Umbilical cord (tissue), 2 donors: ENCODE data around the gene TUBA4A. TPM values are rescaled to one million over a fixed set of nuclear protein-coding genes. Genes with fewer than 3 reads are reported as not detected.
"Not testable (repeated sequence)": the region's sequence is repeated elsewhere in the genome, so short reads cannot be mapped to it uniquely, and the experiment has no call there.

Experiments
- DNase-seq: peaks from one replicate; pipeline ENCODE4 v3.0.0-alpha.2; 2015; ENCODE audit warnings: low spot score
- total RNA-seq: library from RNA; depleted of rRNA; stranded (reverse); fragments of >200 nt; gene quantifications from one replicate; pipeline ENCODE4 v1.2.3, GENCODE V29; 2014; ENCODE audit warnings: low replicate concordance; ENCODE audit not compliant: insufficient read depth

Gene TUBA4A
- total RNA-seq, 1 donor from 2014 or later: 21.7 TPM

DNA sequence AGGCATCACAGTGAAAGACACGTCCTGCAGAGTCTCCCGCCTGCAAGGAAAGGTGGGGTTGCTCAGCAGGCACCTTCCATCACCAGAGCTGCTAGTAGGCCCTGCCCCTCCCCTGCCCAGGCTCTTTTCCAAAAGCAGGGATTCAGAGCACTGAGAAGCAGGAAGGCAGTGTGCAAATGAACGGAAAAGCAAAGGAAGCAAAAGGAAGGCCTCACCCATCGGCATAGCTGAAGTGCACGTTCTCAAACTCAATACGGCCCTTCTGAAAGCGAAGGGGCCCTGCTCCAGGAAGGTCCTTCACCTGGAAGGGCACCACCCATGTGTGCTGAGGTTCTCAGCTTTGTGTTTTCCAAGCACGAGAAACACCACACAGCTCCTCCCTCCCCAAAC lies 40.7 kb downstream of the TUBA4A start:
- no peak for DNase-seq

DNA sequence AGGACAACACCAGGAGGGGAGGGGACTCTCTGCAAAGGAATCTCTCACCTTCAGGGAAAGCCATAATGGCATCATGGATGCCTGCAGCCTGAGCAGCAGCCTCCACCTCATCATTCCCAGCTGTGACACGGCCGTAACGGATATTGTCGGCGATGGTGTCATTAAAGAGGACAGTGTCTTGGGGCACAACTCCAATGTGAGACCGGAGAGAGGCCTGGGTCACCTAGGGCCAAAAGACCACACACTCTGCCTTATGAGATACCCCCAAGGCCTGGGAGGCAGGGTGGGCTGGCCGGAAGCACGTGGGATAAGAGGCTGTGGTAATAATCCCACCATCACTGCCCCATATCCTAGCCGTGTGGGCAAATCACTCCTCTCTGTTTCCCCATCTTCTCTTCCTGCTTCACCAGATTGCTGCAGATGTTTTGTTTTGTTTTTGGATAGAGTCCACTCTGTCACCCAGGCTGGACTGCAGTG lies 42.8 kb downstream of the TUBA4A start:
- DNase-seq: no peak

DNA sequence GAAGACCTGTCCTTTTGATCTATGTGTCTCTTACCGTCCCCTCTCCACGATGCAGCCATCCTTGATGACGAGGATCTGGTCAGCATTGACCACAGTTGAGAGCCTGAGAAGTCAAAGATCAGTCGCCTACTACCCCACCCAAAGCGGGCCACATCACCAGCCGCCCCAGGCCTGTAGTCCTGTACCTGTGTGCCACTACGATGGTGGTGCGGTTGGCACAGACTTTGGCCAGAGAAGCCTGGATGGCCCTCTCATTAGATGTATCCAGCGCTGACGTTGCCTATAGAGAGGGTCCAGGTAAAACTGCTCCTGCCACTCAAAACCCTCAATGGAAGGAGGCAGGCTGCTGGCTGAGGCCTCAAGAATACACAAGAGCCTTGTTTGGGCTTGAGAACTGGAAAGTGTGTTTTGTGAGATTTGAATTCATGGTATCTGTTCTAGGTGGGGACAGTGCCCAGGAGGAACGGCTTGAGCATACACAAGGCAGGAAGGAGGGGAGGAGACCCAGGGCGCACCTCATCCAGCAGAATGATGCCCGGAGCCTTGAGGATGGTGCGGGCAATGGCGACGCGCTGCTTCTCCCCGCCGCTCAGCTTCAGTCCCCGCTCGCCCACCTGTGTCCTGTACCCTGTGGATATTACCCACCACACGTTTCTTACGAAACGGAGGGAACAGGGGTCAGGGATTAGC lies 43.4 kb downstream of the TUBA4A start:
- DNase-seq: no peak

DNA sequence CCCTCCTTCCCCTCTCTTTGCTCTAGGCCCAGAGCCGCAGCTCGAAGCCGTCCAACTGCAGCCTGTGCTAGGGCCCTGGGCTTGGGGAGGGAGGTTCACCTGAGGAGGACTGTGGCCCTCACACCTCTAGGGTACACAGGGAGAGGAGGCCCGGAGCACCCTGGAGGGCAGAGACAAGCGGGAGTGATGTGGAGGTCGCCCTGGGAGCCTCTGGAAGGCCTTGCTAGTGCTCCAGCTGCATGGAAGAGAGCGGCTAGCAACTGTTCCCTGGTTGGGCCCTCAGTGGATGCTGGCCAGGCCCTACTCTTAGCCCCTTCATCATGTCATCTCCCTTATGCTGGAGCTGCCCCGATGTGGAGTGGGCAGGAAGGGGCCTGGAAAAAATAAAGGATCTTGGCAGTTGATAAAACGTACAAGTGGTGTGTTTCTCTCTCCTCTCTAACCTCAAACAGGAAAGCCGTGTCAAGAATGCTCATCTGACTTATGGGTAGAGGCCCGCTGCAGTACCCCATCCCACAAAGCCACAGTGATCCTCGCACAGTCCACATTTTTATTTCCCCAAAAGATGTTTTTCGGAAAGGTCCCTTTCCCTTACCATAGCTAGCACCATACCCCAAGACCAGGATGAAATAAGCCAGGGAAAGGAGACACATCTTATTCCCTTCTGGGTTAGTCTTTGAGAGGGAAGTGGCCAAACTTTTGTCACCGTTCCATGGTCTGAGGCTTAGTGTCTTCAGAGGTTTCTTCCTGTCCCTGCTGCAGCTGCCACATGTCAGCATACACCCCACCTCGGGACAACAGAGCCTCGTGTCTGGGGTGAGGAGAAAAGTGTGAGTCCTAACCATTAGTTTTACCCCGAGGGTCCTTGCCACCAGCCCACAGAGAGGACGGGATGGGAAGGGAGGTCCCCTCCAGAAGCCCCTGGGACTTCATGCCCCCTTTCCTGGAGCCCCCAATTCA lies 44.2 kb downstream of the TUBA4A start:
- DNase-seq: no peak

DNA sequence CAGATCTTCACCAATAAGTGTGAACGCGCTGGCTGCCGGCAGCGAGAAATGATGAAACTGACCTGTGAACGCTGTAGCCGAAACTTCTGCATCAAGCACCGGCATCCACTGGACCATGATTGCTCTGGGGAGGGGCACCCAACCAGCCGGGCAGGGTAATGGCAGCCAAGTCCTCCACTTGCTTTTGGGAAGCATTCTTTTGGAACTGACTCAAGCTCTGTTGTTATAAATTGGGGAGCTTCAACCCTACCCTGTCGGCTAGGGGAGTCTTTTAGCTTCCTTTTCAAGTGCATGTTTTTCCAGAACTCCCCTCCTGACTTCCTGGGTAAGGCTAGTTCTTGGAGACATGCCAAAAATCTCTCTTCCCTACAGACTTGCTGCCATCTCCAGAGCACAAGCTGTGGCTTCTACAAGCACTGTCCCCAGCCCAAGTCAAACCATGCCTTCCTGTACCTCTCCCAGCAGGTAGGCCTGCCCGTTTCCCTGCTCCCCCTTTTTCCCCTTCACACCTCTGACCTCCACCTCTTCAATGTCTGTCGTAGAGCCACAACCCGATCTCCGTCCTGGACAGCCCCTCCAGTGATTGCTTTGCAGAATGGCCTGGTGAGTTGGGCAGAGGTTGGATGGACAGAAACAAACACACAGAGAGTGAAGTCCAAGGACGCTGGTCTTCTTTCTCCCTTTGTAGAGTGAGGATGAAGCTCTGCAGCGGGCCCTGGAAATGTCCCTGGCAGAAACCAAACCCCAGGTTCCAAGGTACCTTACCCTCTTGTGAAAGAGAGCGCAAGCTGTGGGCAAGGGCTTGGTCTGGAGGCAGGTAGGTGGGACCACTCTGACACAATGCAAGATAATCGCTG lies 45.6 kb downstream of the TUBA4A start:
- peak; percentile 35 for DNase-seq

DNA sequence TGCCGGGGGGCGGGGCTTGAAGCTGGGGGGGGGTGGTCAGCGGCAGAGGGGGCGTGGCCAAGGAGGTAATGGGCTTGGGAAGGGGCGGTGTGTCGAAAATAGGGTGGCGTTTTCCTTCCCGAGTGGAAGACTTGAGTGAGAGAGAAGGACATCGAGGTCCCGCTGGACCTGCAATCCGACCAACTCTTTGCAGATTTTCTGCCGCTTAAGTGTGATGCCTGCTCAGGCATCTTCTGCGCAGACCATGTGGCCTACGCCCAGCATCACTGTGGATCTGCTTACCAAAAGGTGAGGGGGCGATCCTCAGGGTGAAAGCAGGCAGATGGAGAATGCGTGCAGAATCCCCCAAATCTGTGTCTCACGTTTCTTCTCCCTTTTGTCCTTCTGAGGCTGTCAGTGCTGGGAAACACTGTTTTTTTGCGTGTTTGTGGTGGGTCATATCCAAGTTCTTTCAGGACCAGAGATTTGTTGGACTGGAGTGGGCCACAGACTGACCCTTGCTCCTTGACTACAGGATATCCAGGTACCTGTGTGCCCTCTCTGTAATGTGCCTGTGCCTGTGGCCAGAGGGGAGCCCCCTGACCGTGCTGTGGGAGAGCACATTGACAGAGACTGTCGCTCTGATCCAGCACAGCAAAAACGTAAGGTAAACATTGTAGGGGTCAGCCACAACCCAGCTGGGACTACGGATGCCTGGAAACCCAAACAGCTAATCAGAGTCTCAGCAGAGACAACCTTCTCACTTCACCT lies 46.4 kb downstream of the TUBA4A start:
- no peak for DNase-seq

DNA sequence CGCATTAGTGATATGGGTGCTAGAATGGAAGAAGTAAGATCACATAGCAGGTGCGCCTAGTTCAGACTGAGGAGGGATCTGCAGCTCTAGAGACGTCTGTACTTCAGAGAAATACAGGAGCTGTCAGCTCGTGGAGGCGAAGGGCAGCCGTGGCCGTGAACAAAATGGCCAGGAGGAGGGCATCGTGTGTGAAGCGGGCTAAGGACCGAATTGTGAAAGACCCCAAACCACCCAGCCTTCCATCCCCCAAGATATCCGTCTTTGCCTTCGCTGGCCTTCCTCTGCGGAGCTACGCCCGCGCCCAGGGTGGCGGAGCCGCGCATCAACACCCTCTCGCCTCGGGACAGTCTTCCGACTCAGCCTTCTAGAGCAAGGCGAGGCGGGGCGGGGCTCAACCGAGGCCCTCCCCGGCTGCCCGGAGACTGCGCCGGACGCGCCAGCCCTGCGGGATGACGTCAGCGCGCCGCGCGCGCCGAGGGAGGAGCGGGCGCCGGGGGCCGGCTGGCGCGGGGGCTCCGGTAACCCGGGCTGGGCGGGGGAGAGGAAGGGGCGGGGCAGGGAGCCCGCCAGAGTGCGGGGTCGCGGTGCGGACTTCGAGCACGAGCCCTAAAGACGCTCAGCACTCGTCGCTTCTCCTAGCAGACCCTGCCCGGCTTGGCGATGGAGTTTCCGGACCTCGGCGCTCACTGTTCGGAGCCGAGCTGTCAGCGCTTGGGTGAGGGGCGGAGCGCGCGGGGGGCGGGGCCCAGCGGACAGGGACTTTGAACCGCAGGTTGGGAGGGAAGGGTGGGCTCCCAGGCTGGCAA lies 47.2 kb downstream of the TUBA4A start, which contains the start of gene ZFAND2B:
TSS of gene ZFAND2B (plus strand) at position 455 of the 806 bp plus-strand sequence. CDS start at position 661, 206 bp downstream.
- DNase-seq: peak; percentile 97

DNA sequence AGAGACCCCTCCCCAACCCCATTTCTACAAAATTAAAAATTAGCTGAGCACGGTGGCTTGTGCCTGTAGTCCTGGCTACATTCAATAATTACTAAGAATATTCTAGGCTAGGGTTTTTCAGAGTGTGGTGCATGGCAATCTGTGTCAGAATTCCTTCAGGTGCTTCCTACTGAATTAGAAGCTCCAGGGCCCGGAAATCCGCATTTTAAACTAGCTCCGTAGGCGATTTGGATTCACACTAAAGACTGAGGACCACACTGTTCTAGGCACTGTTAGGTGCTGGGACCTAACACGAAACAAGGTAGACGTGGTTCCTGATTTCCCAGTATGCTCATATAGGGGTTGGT lies 47.8 kb downstream of the TUBA4A start:
- no peak for DNase-seq

DNA sequence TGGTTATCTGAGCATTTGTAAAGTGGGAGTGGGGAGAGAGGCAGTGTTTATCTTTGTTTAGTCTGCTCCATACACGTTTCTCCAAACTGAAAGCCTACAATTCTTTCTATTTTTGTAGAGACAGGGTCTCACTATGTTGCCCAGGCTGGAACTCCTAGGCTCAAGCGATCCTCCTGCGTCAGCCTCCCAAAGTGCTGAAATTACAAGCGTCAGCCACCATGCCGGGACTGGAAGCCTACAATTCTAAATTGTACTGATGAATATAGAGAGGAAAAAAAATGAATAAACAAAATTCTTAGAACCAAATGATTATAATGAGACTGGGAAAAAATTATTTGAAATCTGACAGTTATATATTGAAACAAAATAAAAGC lies 48.6 kb downstream of the TUBA4A start:
- no peak for DNase-seq

DNA sequence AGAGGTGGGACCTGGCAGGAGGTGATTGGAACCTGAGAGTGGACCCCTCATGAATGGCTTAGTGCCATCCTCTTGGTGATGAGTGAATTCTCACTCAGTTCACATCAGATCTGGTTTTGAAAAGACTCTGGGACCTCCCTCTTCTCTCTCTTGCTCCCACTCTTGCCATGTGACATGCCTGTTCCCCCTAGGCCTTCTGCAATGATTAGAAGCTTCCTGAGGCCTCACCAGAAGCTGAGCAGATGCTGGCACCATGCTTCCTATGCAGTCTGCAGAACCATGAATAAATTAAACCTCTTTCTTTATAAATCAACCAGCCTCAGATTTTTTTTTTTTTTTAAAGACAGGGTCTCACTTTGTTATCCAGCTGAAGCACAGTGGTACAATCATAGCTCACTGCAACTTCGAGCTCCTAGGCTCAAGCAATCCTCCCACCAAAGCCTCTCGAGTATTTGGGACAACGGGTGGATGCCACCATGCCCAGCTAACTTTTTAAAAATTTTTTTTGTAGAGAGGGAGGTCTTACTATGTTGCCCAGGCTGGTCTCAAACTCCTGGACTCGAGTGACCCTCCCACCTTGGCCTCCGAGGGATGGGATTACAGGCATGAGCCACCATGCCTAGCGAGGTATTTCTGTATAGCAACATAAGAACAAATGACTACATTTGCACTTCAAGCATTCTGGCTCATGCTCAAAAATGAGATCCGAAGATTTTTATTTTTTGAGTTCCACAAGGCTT lies 49.1 kb downstream of the TUBA4A start:
- DNase-seq: no peak

DNA sequence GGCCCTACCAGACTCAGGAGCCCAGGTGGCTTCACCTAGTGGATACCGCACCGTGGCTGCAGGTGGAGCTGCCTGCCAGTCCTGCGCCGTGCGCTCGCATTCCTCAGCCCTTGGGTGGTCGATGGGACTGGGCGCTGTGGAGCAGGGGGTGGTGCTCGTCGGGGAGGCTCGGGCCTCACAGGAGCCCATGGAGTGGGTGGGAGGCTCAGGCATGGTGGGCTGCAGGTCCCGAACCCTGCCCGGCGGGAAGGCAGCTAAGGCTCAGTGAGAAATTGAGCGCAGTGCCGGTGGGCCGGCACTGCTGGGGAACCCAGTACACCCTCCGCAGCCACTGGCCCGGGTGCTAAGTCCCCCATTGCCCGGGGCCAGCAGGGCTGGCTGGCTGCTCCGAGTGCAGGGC lies 52.4 kb downstream of the TUBA4A start:
- not testable (repeated sequence) for DNase-seq

DNA sequence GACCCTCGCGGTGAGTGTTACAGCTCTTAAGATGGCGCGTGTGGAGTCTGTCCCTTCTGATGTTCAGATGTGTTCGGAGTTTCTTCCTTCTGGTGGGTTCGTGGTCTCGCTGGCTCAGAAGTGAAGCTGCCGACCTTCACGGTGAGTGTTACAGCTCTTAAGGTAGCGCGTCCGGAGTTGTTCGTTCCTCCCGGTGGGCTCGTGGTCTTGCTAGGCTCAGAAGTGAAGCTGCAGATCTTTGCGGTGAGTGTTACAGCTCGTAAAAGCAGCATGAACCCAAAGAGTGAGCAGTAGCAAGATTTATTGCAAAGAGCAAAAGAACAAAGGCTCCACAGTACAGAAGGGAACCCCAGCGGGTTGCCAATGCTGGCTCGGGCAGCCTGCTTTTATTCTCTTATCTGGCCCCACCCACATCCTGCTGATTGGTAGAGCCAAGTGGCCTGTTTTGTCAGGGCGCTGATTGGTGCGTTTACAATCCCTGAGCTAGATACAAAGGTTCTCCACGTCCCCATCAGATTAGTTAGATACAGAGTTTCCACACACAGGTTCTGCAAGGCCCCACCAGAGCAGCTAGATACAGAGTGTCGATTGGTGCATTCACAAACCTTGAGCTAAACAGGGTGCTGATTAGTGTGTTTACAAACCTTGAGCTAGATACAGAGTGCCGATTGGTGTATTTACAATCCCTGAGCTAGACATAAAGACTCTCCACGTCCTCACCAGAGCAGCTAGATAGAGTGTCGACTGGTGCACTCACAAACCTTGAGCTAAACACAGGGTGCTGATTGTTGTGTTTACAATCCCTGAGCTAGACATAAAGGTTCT lies 53.0 kb downstream of the TUBA4A start:
- not testable (repeated sequence) for DNase-seq

Other genes starting within 250 kb of the TUBA4A start
- 2.9 TPM for gene CFAP65, start 212.4 kb downstream of the TUBA4A start, total RNA-seq
- not detected for gene IHH, start 193.0 kb downstream of the TUBA4A start, total RNA-seq
- 13.0 TPM for gene NHEJ1, start 93.1 kb downstream of the TUBA4A start, total RNA-seq
- gene SLC23A3, start 83.9 kb downstream of the TUBA4A start, total RNA-seq: not detected
- gene CNPPD1, start 77.0 kb downstream of the TUBA4A start, total RNA-seq: 20.5 TPM
- gene RETREG2, start 75.6 kb downstream of the TUBA4A start, total RNA-seq: 40.9 TPM
- 20.5 TPM for gene ZFAND2B, start 47.1 kb downstream of the TUBA4A start, total RNA-seq
- gene ABCB6, start 35.0 kb downstream of the TUBA4A start, total RNA-seq: 34.2 TPM
- 83.3 TPM for gene ATG9A, start 24.3 kb downstream of the TUBA4A start, total RNA-seq
- 27.9 TPM for gene ANKZF1, start 24.1 kb downstream of the TUBA4A start, total RNA-seq
- 12.0 TPM for gene GLB1L, start 8.5 kb downstream of the TUBA4A start, total RNA-seq
- gene STK16, start 8.4 kb downstream of the TUBA4A start, total RNA-seq: 24.1 TPM
- 0.72 TPM for gene TUBA4B, start 675 bp downstream of the TUBA4A start, total RNA-seq
- 45.0 TPM for gene DNAJB2, start 25.4 kb upstream of the TUBA4A start, total RNA-seq
- gene PTPRN, start 55.5 kb upstream of the TUBA4A start, total RNA-seq: 5.5 TPM
- gene RESP18, start 78.8 kb upstream of the TUBA4A start, total RNA-seq: not detected
- 26.0 TPM for gene DNPEP, start 134.0 kb upstream of the TUBA4A start, total RNA-seq
- 2,247 TPM for gene DES, start 164.5 kb upstream of the TUBA4A start, total RNA-seq
- gene SPEG, start 180.9 kb upstream of the TUBA4A start, total RNA-seq: 61.9 TPM
- 44.1 TPM for gene GMPPA, start 245.0 kb upstream of the TUBA4A start, total RNA-seq